C4-2B (cell line): ENCODE results near the gene TRRAP.

ENCODE experiments used
- CTCF ChIP-seq: fragments of 450-650 bp; conservative IDR thresholded peaks from 2 replicates; pipeline ENCODE4 v1.5.1; 2017; ENCODE audit warnings: mild to moderate bottlenecking
- ZFX ChIP-seq: fragments of 450-650 bp; IDR thresholded peaks from 2 replicates; pipeline ENCODE4 v1.6.1; 2017

- TF ChIP-seq CTCF: no peak
- TF ChIP-seq ZFX: no peak
Measured at GRCh38 chr7:98899816-98900215, 21.5 kb downstream of the TRRAP start.
